ENCODE measurements around the gene GALM. TPM values are rescaled to one million over a fixed set of nuclear protein-coding genes. Genes with fewer than 3 reads are reported as not detected.
"Not testable (repeated sequence)": the region's sequence is repeated elsewhere in the genome, so short reads cannot be mapped to it uniquely, and the experiment has no call there.

The GALM gene
- polyA plus RNA-seq, 3 donors: 3.0 to 3.6 (median 3.1) TPM

DNA sequence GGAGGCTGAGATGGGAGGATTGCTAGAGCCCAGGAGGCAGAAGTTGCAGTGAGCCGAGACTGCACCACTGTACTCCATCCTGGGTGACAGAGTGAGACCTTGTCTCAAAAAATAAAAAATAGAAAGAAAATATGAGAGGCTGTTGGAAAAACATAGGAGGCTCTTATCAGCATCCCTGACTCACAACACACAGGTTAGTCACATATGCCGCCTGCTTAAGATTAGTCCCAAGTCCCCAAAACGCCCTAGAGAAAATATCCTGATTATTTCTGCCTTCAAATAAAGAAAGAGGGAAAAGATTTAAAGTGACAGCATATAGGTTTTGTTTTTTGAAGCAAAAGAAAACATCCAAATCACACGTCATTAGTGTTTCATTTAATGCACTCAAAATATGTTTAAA lies 29.8 kb upstream of the GALM start:
- no peaks in the 10 kb centered on the region for H3K36me3 Mint-ChIP-seq
- TF ChIP-seq, protein P1, sequence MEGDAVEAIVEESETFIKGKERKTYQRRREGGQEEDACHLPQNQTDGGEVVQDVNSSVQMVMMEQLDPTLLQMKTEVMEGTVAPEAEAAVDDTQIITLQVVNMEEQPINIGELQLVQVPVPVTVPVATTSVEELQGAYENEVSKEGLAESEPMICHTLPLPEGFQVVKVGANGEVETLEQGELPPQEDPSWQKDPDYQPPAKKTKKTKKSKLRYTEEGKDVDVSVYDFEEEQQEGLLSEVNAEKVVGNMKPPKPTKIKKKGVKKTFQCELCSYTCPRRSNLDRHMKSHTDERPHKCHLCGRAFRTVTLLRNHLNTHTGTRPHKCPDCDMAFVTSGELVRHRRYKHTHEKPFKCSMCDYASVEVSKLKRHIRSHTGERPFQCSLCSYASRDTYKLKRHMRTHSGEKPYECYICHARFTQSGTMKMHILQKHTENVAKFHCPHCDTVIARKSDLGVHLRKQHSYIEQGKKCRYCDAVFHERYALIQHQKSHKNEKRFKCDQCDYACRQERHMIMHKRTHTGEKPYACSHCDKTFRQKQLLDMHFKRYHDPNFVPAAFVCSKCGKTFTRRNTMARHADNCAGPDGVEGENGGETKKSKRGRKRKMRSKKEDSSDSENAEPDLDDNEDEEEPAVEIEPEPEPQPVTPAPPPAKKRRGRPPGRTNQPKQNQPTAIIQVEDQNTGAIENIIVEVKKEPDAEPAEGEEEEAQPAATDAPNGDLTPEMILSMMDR (IDR thresholded peaks at IDR 0.05): no peak
- H3K27me3 Mint-ChIP-seq (ENCODE audit: low read depth in 3 of 3): peaks cover 0 to 4% (median 3%) of the 10 kb centered on the region in 3 donors
- peaks cover 19% of the 10 kb centered on the region for H3K4me1 Mint-ChIP-seq
- Histone ChIP-seq H2AFZ (ENCODE audit: insufficient read depth, low read depth, low read length, poor library complexity, severe bottlenecking) (no peak overlapping the region), H3K9ac (ENCODE audit: insufficient read depth, low read length, poor library complexity, severe bottlenecking) (no peak overlapping the region), H3K4me1 (ENCODE audit: control insufficient read depth in 1 of 2, insufficient read depth in 2 of 2, low read length in 2 of 2) (peaks cover 15 to 17% of the 10 kb centered on the region in 2 donors), H4K20me1 (ENCODE audit: insufficient read depth, low read length) (no peaks in the 10 kb centered on the region), H3K4me2 (replicated peaks; ENCODE audit: extremely low read depth, low read length, poor library complexity, severe bottlenecking) (no peak overlapping the region), H3K9me3 (replicated peaks in 1 of 2; ENCODE audit: control insufficient read depth in 1 of 2, insufficient read depth in 1 of 2, low read length in 2 of 2) (no peaks in the 10 kb centered on the region), H3K27me3 (ENCODE audit: control insufficient read depth in 2 of 2, insufficient read depth in 2 of 2, low read length in 2 of 2) (no peaks in the 10 kb centered on the region), H3K4me3 (replicated peaks in 1 of 3; ENCODE audit: low read depth in 2 of 3, low read length in 3 of 3) (no peak overlapping the region), H3K36me3 (replicated peaks in 1 of 2; ENCODE audit: control insufficient read depth in 1 of 2, insufficient read depth in 2 of 2, low read length in 2 of 2) (no peaks in the 10 kb centered on the region), H3K79me2 (ENCODE audit: insufficient read depth, low read length) (no peaks in the 10 kb centered on the region), H3K27ac (ENCODE audit: low read depth in 1 of 2, low read length in 2 of 2) (no peak overlapping the region)
- no peak overlapping the region for H3K27ac Mint-ChIP-seq
- H3K4me3 Mint-ChIP-seq: no peak overlapping the region
- no CpG with 5 or more reads among the region's 4 CpGs for WGBS (ENCODE audit: insufficient coverage)
- H3K9me3 Mint-ChIP-seq: peaks cover 0 to 5% (median 0%) of the 10 kb centered on the region in 7 donors
- intact Hi-C loops (cut with micrococcal nuclease): no loop called here
- no peak for DNase-seq

DNA sequence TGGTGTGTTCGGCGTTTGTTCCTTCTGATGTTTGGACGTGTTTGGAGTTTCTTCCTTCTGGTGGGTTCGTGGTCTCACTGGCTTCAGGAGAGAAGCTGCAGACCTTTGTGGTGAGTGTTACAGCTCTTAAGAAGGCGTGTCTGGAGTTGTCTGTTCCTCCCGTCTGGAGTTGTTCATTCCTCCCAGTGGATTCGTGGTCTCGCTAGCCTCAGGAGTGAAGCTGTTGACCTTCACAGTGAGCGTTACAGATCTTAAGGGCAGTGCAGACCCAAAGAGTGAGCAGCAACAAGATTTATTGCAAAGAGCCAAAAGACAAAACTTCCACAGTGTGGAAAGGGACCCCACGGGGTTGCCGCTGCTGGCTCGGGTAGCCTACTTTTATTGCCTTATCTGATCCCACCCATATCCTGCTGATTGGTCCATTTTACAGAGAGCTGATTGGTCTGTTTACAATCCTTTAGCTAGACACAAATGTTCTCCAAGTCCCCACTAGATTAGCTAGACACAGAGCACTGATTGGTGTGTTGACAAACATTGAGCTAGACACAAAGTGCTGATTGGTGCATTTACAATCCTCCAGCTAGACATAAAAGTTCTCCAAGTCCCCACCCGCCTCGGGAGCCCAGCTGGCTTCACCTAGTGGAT lies 23.4 kb upstream of the GALM start:
- H3K9me3 ChIP-seq (replicated peaks in 1 of 2; ENCODE audit: control insufficient read depth in 1 of 2, insufficient read depth in 1 of 2, low read length in 2 of 2); H3K27me3 Mint-ChIP-seq (ENCODE audit: low read depth in 3 of 3); H3K4me3 Mint-ChIP-seq; H2AFZ ChIP-seq (ENCODE audit: insufficient read depth, low read depth, low read length, poor library complexity, severe bottlenecking); H3K36me3 ChIP-seq (replicated peaks in 1 of 2; ENCODE audit: control insufficient read depth in 1 of 2, insufficient read depth in 2 of 2, low read length in 2 of 2); H3K79me2 ChIP-seq (ENCODE audit: insufficient read depth, low read length); H4K20me1 ChIP-seq (ENCODE audit: insufficient read depth, low read length); H3K4me3 ChIP-seq (replicated peaks in 1 of 3; ENCODE audit: low read depth in 2 of 3, low read length in 3 of 3); H3K27me3 ChIP-seq (ENCODE audit: control insufficient read depth in 2 of 2, insufficient read depth in 2 of 2, low read length in 2 of 2); DNase-seq; H3K27ac ChIP-seq (ENCODE audit: low read depth in 1 of 2, low read length in 2 of 2); H3K36me3 Mint-ChIP-seq; intact Hi-C loops (cut with micrococcal nuclease); H3K9ac ChIP-seq (ENCODE audit: insufficient read depth, low read length, poor library complexity, severe bottlenecking); H3K4me2 ChIP-seq (replicated peaks; ENCODE audit: extremely low read depth, low read length, poor library complexity, severe bottlenecking): not testable (repeated sequence)
- Mint-ChIP-seq H3K9me3 (peaks cover 2 to 22% (median 9%) of the 10 kb centered on the region in 7 donors), H3K4me1 (peaks cover 10% of the 10 kb centered on the region), H3K27ac (peak overlapping the region in 1 of 7 donors; percentile 63)
- WGBS (ENCODE audit: insufficient coverage): 61% methylated on average over 10 of the region's 14 CpGs
- peaks cover 8 to 10% of the 10 kb centered on the region in 2 donors for H3K4me1 ChIP-seq (ENCODE audit: control insufficient read depth in 1 of 2, insufficient read depth in 2 of 2, low read length in 2 of 2)

All from CD14-positive monocyte (primary cell).